Activated naive CD8-positive, alpha-beta T cell (primary cell): ENCODE data around the gene CLCF1.
"Not testable (repeated sequence)": the region's sequence is repeated elsewhere in the genome, so short reads cannot be mapped to it uniquely, and the experiment has no call there.

ENCODE experiments used
- H3K27ac Mint-ChIP-seq: one replicate; pipeline ENCODE4 v1.8.0; 2021; ENCODE audit warnings: mixed read lengths
- H3K27me3 Mint-ChIP-seq: one replicate; pipeline ENCODE4 v1.8.0; 2021; ENCODE audit warnings: mixed read lengths
- H3K36me3 Mint-ChIP-seq: one replicate; pipeline ENCODE4 v1.8.0; 2021; ENCODE audit warnings: mixed read lengths
- H3K4me1 Mint-ChIP-seq: one replicate; pipeline ENCODE4 v1.8.0; 2021; ENCODE audit warnings: low read depth, mixed read lengths
- H3K4me3 Mint-ChIP-seq: one replicate; pipeline ENCODE4 v1.8.0; 2021; ENCODE audit warnings: mild to moderate bottlenecking, mixed read lengths
- H3K9me3 Mint-ChIP-seq: one replicate; pipeline ENCODE4 v1.8.0; 2021; ENCODE audit warnings: low read depth, mixed read lengths

CLCF1 gene

DNA sequence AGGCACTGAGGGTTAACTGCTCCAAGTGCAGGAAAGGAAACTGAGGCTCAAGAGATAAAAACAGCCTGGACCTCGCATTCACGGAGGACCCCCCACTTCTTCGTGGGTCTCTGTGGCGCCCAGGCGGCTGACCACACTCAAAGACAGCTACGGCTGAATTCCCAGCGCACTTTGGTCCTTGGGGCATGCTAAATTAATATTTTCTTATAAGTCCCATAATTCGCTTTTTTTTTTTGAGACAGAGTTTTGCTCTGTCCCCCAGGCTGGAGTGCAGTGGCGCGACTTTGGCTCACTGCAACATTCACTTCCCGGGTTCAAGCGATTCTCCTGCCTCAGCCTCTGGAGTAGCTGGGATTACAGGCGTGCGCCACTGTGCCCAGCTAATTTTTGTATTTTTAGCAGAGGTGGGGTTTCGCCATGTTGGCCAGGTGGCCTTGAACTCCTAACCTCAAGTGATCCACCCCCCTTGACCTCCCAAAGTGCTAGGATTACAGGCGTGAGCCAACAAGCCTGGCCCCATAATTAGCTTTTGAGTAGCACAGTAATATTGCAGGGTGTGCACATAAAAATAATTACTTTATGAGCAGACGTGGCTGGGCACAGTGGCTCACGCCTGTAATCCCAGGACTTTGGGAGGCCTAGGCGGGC is 28.9 kb upstream of the CLCF1 start:
- not testable (repeated sequence) for H3K36me3 Mint-ChIP-seq

GRCh38 chr11:67401495-67402191 is 28.2 kb upstream of the CLCF1 start, which contains the start of gene PPP1CA:
TSS of gene PPP1CA (minus strand) at chr11:67401858. CDS start at chr11:67401782, 76 bp downstream.
- Mint-ChIP-seq H3K27me3 (no peaks in the 10 kb centered on the region), H3K4me1 (peaks cover 60% of the 10 kb centered on the region), H3K9me3 (no peaks in the 10 kb centered on the region), H3K36me3 (no peaks in the 10 kb centered on the region), H3K4me3 (peak within 1 kb of the TSS; percentile 95), H3K27ac (peak within 1 kb of the TSS; percentile 94)

More for the DNA sequence above, 28.9 kb upstream of the CLCF1 start:
- H3K9me3 Mint-ChIP-seq, H3K27me3 Mint-ChIP-seq: not testable (repeated sequence)
- Mint-ChIP-seq H3K4me3 (peak overlapping the region; percentile 95), H3K4me1 (peaks cover 61% of the 10 kb centered on the region), H3K27ac (peak overlapping the region; percentile 94)

GRCh38 chr11:67400942-67401494 is 27.6 kb upstream of the CLCF1 start:
- H3K27me3 Mint-ChIP-seq: no peaks in the 10 kb centered on the region
- peak overlapping the region; percentile 86 for H3K27ac Mint-ChIP-seq
- H3K36me3 Mint-ChIP-seq: no peaks in the 10 kb centered on the region
- no peaks in the 10 kb centered on the region for H3K9me3 Mint-ChIP-seq
- peak overlapping the region; percentile 89 for H3K4me3 Mint-ChIP-seq
- H3K4me1 Mint-ChIP-seq: peaks cover 56% of the 10 kb centered on the region

DNA sequence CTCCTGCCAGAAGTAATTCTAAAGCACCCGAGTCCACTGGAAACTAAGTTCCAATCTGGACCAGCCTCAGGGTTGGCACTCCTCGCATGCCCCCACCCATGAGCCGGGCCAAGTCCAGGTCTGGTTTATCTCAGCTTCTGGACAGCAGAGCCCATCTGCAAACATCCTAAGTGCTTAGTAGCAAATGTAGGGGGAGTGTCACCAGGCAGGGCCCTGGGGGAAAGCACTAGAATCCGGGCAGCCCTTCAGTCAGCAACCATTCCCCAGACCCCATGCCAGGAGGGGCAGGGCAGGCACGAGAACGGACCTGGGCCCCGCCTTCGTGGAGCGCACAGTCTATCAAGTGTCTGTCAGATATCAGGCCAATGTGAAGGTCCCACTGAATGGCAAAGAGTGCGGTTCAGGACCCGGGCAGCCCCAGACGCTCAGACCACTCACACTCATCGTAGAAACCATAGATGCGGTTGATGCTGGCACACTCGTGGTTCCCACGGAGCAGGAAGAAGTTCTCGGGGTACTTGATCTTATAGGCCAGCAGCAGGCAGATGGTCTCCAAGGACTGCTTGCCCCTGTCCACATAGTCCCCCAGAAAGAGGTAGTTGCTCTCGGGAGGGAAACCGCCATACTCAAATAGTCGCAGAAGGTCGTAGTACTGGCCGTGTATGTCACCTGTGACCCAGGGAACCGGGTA is 27.0 kb upstream of the CLCF1 start:
- peaks cover 52% of the 10 kb centered on the region for H3K4me1 Mint-ChIP-seq
- H3K27ac Mint-ChIP-seq: peak overlapping the region; percentile 86

DNA sequence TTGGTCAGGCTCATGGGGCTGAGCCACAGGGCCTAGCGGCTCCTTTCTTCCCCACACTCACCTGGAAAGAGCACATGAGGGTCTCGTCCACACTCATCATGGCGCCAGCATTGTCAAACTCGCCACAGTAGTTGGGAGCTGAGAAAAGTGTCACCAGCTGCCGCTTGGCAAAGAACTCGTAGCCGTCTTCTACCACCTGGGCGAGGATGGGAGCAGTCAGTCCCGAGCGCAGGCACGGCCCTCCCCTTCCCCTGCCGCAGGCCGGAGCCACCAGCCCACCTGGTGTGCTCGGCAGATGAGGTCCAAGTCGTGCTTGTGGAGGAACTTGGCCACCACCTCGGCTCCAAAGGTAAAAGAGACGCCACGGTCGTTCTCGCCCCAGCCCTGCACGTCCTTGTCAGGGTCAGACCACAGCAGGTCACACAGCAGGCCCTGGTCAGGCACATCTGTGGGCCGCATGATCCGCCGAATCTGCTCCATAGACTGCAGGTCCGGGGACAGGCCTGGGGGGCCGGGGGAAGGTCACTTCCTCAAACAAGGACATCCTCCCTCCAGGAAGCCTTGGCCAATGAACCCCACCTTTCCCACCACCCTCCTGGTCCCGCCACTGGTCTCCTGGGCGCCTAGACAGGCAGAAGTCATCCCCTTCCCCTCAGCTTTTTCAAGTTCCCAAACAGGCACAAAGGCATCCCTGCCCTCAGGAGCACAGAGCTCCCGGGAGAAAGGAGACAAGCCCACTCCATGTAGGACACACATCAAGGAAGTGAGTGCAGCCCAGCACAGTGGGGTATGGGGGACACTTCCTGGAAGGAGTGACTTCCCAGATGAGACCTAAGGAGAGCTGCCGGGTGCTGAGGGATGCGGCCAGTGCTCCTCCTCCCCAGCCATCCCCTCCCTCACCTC is 25.5 kb upstream of the CLCF1 start:
- Mint-ChIP-seq H3K27ac (no peak overlapping the region), H3K9me3 (no peaks in the 10 kb centered on the region), H3K4me1 (peaks cover 46% of the 10 kb centered on the region), H3K36me3 (no peaks in the 10 kb centered on the region), H3K4me3 (peak overlapping the region; percentile 46), H3K27me3 (no peaks in the 10 kb centered on the region)

More for the DNA sequence above, 27.0 kb upstream of the CLCF1 start:
- Mint-ChIP-seq H3K9me3 (no peaks in the 10 kb centered on the region), H3K36me3 (no peaks in the 10 kb centered on the region), H3K4me3 (peak overlapping the region; percentile 89), H3K27me3 (no peaks in the 10 kb centered on the region)

DNA sequence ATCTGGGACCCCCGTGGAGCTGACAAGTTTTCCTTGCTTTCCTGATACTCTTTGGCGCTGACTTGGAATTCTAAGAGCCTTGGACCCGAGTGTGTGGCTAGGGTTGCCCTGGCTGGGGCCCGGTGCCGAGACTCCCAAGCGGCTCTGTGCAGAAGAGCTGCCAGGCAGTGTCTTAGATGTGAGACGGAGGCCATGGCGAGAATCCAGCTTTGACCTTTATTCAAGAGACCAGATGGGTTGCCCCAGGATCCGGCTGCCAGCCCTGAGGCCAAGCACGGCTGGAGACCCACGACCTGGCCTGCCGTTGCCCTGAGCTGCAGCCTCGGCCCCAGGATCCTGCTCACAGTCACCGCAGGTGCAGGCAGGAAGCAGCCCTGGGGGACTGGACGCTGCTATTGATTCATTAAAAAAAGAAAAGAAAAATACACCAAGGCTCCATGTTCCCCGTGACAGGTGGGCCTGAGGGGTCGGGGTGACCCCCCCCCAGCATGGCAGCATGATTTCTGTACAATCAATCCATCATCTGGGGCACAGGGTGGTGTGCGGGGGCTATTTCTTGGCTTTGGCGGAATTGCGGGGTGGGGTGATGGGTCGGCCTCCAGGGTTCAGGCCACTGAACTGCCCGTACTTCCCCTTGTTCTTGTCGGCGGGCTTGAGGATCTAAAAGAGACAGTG is 24.7 kb upstream of the CLCF1 start:
- Mint-ChIP-seq H3K27ac (peak overlapping the region; percentile 61), H3K9me3 (no peaks in the 10 kb centered on the region), H3K4me1 (peaks cover 46% of the 10 kb centered on the region), H3K27me3 (no peaks in the 10 kb centered on the region), H3K4me3 (peak overlapping the region; percentile 49), H3K36me3 (no peaks in the 10 kb centered on the region)

DNA sequence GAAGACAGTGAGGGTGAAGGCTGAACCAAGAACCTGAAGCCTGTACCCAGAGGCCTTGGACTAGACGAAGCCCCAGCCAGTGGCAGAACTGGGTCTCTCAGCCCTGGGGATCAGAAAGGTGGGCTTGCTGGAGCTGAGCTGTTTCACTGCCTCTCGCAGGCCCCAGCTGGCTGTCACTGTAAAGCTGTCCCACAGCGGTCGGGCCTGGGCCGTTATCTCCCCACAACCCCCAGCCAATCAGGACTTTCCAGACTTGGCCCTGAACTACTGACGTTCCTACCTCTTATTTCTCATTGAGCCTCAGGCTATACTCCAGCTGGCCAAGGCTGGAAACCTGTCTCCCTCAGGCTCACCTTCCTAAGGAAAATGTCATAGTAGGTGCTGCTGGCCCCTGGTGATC is 24.1 kb upstream of the CLCF1 start:
- H3K4me1 Mint-ChIP-seq: peaks cover 46% of the 10 kb centered on the region
- peak overlapping the region; percentile 49 for H3K4me3 Mint-ChIP-seq
- peak overlapping the region; percentile 61 for H3K27ac Mint-ChIP-seq
- no peaks in the 10 kb centered on the region for H3K9me3 Mint-ChIP-seq
- H3K36me3 Mint-ChIP-seq: no peaks in the 10 kb centered on the region
- no peaks in the 10 kb centered on the region for H3K27me3 Mint-ChIP-seq

- Mint-ChIP-seq H3K36me3 (no peaks in the 10 kb centered on the region), H3K9me3 (no peaks in the 10 kb centered on the region), H3K4me1 (peaks cover 46% of the 10 kb centered on the region), H3K4me3 (peak overlapping the region; percentile 40), H3K27ac (peak overlapping the region; percentile 87), H3K27me3 (no peaks in the 10 kb centered on the region)
Measured at GRCh38 chr11:67396587-67397389, 23.4 kb upstream of the CLCF1 start.

- H3K27ac Mint-ChIP-seq: no peak overlapping the region
- peak overlapping the region; percentile 32 for H3K4me3 Mint-ChIP-seq
- no peaks in the 10 kb centered on the region for H3K36me3 Mint-ChIP-seq
- H3K4me1 Mint-ChIP-seq: peaks cover 47% of the 10 kb centered on the region
- no peaks in the 10 kb centered on the region for H3K9me3 Mint-ChIP-seq
- H3K27me3 Mint-ChIP-seq: no peaks in the 10 kb centered on the region
Measured at GRCh38 chr11:67396259-67396581, 22.8 kb upstream of the CLCF1 start.

GRCh38 chr11:67395555-67396258 is 22.3 kb upstream of the CLCF1 start:
- H3K27me3 Mint-ChIP-seq: no peaks in the 10 kb centered on the region
- H3K4me1 Mint-ChIP-seq: peaks cover 51% of the 10 kb centered on the region
- H3K36me3 Mint-ChIP-seq: no peaks in the 10 kb centered on the region
- no peaks in the 10 kb centered on the region for H3K9me3 Mint-ChIP-seq
- H3K27ac Mint-ChIP-seq: no peak overlapping the region
- no peak overlapping the region for H3K4me3 Mint-ChIP-seq

- H3K4me1 Mint-ChIP-seq: peaks cover 47% of the 10 kb centered on the region
- peak overlapping the region; percentile 67 for H3K4me3 Mint-ChIP-seq
- no peaks in the 10 kb centered on the region for H3K9me3 Mint-ChIP-seq
- no peaks in the 10 kb centered on the region for H3K36me3 Mint-ChIP-seq
- peak overlapping the region; percentile 30 for H3K27ac Mint-ChIP-seq
- no peaks in the 10 kb centered on the region for H3K27me3 Mint-ChIP-seq
Measured at GRCh38 chr11:67393990-67394389, 20.6 kb upstream of the CLCF1 start.

DNA sequence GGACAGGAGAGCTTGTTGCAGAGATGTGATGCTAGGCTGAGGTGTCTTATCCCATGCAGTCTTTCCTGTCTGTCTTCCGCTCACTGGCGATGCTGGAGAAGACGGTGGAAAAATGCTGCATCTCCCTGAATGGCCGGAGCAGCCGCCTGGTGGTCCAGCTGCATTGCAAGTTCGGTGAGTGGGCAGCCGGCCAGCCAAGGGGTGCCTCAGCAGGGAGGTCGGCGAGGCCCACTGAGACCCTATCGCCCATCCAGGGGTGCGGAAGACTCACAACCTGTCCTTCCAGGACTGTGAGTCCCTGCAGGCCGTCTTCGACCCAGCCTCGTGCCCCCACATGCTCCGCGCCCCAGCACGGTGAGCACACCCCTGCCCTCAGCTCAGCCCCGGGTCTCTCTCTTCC is 20.0 kb upstream of the CLCF1 start:
- Mint-ChIP-seq H3K4me3 (peak overlapping the region; percentile 94), H3K27ac (no peak overlapping the region), H3K4me1 (peaks cover 48% of the 10 kb centered on the region)

DNA sequence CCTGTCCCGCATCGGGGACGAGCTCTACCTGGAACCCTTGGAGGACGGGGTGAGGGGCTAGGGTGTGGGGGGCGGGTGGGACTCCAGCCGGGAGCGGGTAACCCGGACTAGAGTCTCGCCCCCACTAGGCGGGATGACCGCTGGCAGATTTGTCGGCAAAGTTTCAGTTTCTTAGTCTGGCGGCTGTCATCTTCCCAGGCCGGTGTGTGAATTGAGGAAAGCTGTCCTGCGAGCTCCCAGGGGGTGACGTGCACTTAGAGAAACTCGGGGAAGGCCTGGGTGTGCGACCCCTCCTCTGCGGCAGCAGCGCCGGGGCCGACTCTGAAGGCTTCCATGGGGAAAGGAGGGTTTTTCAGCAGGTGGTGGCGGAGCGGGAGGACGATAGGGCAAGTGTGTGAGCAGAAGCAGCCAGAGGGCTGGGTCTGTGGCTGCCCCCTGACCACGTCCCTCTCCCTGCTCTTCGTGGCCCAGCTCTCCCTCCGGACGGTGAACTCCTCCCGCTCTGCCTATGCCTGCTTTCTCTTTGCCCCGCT is 18.9 kb upstream of the CLCF1 start:
- Mint-ChIP-seq H3K36me3 (no peaks in the 10 kb centered on the region), H3K4me1 (peaks cover 39% of the 10 kb centered on the region)

More for the DNA sequence above, 20.0 kb upstream of the CLCF1 start:
- Mint-ChIP-seq H3K27me3 (no peaks in the 10 kb centered on the region), H3K9me3 (no peaks in the 10 kb centered on the region), H3K36me3 (no peaks in the 10 kb centered on the region)

More for the DNA sequence above, 18.9 kb upstream of the CLCF1 start:
- Mint-ChIP-seq H3K27me3 (no peaks in the 10 kb centered on the region), H3K9me3 (no peaks in the 10 kb centered on the region), H3K4me3 (peak overlapping the region; percentile 94), H3K27ac (peak overlapping the region; percentile 68)
